ENCODE results near the gene PDE4B.
"Not testable (repeated sequence)": the region's sequence is repeated elsewhere in the genome, so short reads cannot be mapped to it uniquely, and the experiment has no call there.

PDE4B gene

GRCh38 chr1:66402194-66402593 is 609.5 kb downstream of the PDE4B start:
- no peak for DNase-seq

GRCh38 chr1:66403007-66403731 is 610.5 kb downstream of the PDE4B start:
- DNase-seq, result no peak

- no peak for DNase-seq
These were observed 612.4 kb downstream of the PDE4B start for GRCh38 chr1:66405061-66405460.

GRCh38 chr1:66411449-66411848 is 618.8 kb downstream of the PDE4B start:
- not testable (repeated sequence) for DNase-seq

GRCh38 chr1:66412704-66413103 is 620.0 kb downstream of the PDE4B start:
- no peak for DNase-seq

GRCh38 chr1:66413136-66413837 is 620.6 kb downstream of the PDE4B start:
- no peak for DNase-seq

- no peak for DNase-seq
These were observed 621.1 kb downstream of the PDE4B start for GRCh38 chr1:66413838-66414175.

- DNase-seq, result no peak
These were observed 622.6 kb downstream of the PDE4B start for GRCh38 chr1:66415281-66415680.

- DNase-seq, result no peak
These were observed 623.2 kb downstream of the PDE4B start for GRCh38 chr1:66415866-66416265.

GRCh38 chr1:66416295-66416694 is 623.6 kb downstream of the PDE4B start:
- DNase-seq, result no peak

- no peak for DNase-seq
These were observed 625.3 kb downstream of the PDE4B start for GRCh38 chr1:66418021-66418420.

GRCh38 chr1:66420171-66420570 is 627.5 kb downstream of the PDE4B start:
- DNase-seq, result not testable (repeated sequence)

GRCh38 chr1:66420906-66421305 is 628.2 kb downstream of the PDE4B start:
- not testable (repeated sequence) for DNase-seq

- no peak for DNase-seq
These were observed 630.1 kb downstream of the PDE4B start for GRCh38 chr1:66422804-66423203.
